HepG2 (cell line): ENCODE measurements around the gene TPH1. TPM values are rescaled to one million over a fixed set of nuclear protein-coding genes. Genes with fewer than 3 reads are reported as not detected.

ENCODE experiments used
- ATAC-seq: fragments of 200-7000 bp; cut with Tn5 transposase; 3 replicates; pipeline ENCODE4 v1.9.1; 2020; ENCODE audit warnings: mild to moderate bottlenecking, moderate library complexity
- BruUV-seq: library from RNA; stranded (reverse); fragments of 400-500 nt; replicated peaks from 2 replicates; lab custom pipeline; 2021; lab: Mats Ljungman, UMichigan
- CTCF ChIA-PET: fragments of 300-600 bp; formaldehyde crosslinking; extraction: SDS; loops from one replicate; lab custom pipeline; 2021; ENCODE audit warnings: low total read pairs, inconsistent platforms, low intra/inter-chr PET ratio; lab: Yijun Ruan, JAX
- POLR2A ChIA-PET: fragments of 350-600 bp; sonication (Branson Sonifier 250); formaldehyde crosslinking; loops from one replicate; lab custom pipeline; 2020; ENCODE audit warnings: antibody characterized with exemption, inconsistent platforms; lab: Yijun Ruan, JAX
- DNase-seq: peaks from one replicate; pipeline ENCODE4 v3.0.0-alpha.2; 2015; ENCODE audit warnings: low spot score
- FAIRE-seq: peaks from 3 replicates; lab custom pipeline; 2011; peaks lifted over from hg19 to GRCh38; lab: Jason Lieb, UNC
- H2AFZ ChIP-seq: one replicate; pipeline ENCODE4 v1.6.1; 2011; ENCODE audit warnings: low read length, inconsistent platforms
- H3K27ac ChIP-seq: fragments of 300-600 bp; 3 replicates; pipeline ENCODE4 v1.8.0; 2011; ENCODE audit warnings: mixed run types, mild to moderate bottlenecking, mixed read lengths, low read length, inconsistent platforms; ENCODE audit not compliant: insufficient read depth; ENCODE audit errors: extremely low read length
- H3K27me3 ChIP-seq, 2 experiments: fragments of 200-600 bp in 1 of 2; 2 replicates in 1 of 2; 3 replicates in 1 of 2; pipeline versions ENCODE4 v1.6.0 to v1.8.0; 2011; ENCODE audit warnings: low read length in 2 of 2, mild to moderate bottlenecking in 2 of 2, moderate library complexity in 2 of 2, inconsistent platforms in 1 of 2; ENCODE audit not compliant: insufficient read depth in 2 of 2, control insufficient read depth in 1 of 2
- H3K36me3 ChIP-seq, 2 experiments: fragments of 200-600 bp in 1 of 2; replicated peaks in 1 of 2; 2 replicates in 1 of 2; 3 replicates in 1 of 2; pipeline versions ENCODE4 v1.5.1 to v1.8.0; 2011; ENCODE audit warnings: low read length in 2 of 2, inconsistent platforms in 1 of 2; ENCODE audit not compliant: insufficient read depth in 2 of 2, control insufficient read depth in 1 of 2
- H3K4me1 ChIP-seq: 2 replicates; pipeline ENCODE4 v1.5.1; 2012; ENCODE audit warnings: low read length, inconsistent platforms; ENCODE audit not compliant: insufficient read depth
- H3K4me2 ChIP-seq: 2 replicates; pipeline ENCODE4 v1.6.0; 2011; ENCODE audit warnings: low read depth, low read length, inconsistent platforms
- H3K4me3 ChIP-seq, 3 experiments: fragments of 200-600 bp in 1 of 3; sonication (generic), shearing (Covaris generic) in 1 of 3; replicated peaks in 1 of 3; 2 replicates each; pipeline ENCODE4 v1.5.1; 2011 to 2016; ENCODE audit warnings: low read length in 3 of 3, inconsistent platforms in 2 of 3, low read depth in 2 of 3, mild to moderate bottlenecking in 2 of 3, control low read depth in 1 of 3, mixed read lengths in 1 of 3; ENCODE audit not compliant: insufficient read depth in 1 of 3
- H3K79me2 ChIP-seq: one replicate; pipeline ENCODE4 v1.6.1; 2011; ENCODE audit warnings: low read length, inconsistent platforms; ENCODE audit not compliant: insufficient read depth
- H3K9ac ChIP-seq: 2 replicates; pipeline ENCODE4 v1.6.0; 2011; ENCODE audit warnings: mild to moderate bottlenecking, low read depth, low read length, inconsistent platforms; ENCODE audit not compliant: insufficient read depth
- H3K9me3 ChIP-seq: 2 replicates; pipeline ENCODE4 v1.5.1; 2012; ENCODE audit warnings: mild to moderate bottlenecking, low read length
- H4K20me1 ChIP-seq: 2 replicates; pipeline ENCODE4 v1.6.0; 2011; ENCODE audit warnings: inconsistent platforms, mild to moderate bottlenecking, low read length, moderate library complexity; ENCODE audit not compliant: insufficient read depth
- E2F5 ChIP-seq: sonication (generic); formaldehyde crosslinking; conservative IDR thresholded peaks from 2 replicates; pipeline ENCODE4 v1.4.0; 2020; ENCODE audit warnings: missing genetic modification reagents
- GZF1 ChIP-seq: sonication (generic); formaldehyde crosslinking; IDR thresholded peaks from 2 replicates; pipeline ENCODE4 v1.5.1; 2020; ENCODE audit warnings: mild to moderate bottlenecking, missing genetic modification reagents
- REL ChIP-seq: sonication (generic); formaldehyde crosslinking; conservative IDR thresholded peaks from 2 replicates; pipeline ENCODE4 v1.8.0; 2022; ENCODE audit warnings: mild to moderate bottlenecking, missing genetic modification reagents, moderate library complexity
- ZBTB3 ChIP-seq: sonication (generic); formaldehyde crosslinking; IDR thresholded peaks from 2 replicates; pipeline ENCODE4 v1.4.0; 2020; ENCODE audit warnings: low read depth, mild to moderate bottlenecking, moderate library complexity, missing genetic modification reagents, borderline replicate concordance
- ZNF326 ChIP-seq: sonication (generic); formaldehyde crosslinking; IDR thresholded peaks from 2 replicates; pipeline ENCODE4 v1.4.0; 2020; ENCODE audit warnings: missing genetic modification reagents, borderline replicate concordance
- ZNF672 ChIP-seq: sonication (generic); formaldehyde crosslinking; IDR thresholded peaks from 2 replicates; pipeline ENCODE4 v1.8.1; 2022; ENCODE audit warnings: missing genetic modification reagents
- WGBS: methylation state at CpG from one replicate; pipeline ENCODE4 v1.1.6; 2017; ENCODE audit warnings: low lambda C conversion rate; 5-methylcytosine and 5-hydroxymethylcytosine counted together
- in situ Hi-C: cut with HindIII; loops from 2 replicates; pipeline ENCODE4 v1.10.0; 2017; ENCODE audit warnings: low pct_unique_long_range_greater_than_20kb; ENCODE audit not compliant: extremely low pct_ligation_motif_present
- intact Hi-C: fragments of 100-400 bp; cut with micrococcal nuclease; formaldehyde crosslinking; loops from one replicate; pipeline ENCODE4 v1.10.0; 2022; ENCODE audit not compliant: unreplicated experiment
- polyA plus RNA-seq, 8 experiments: library from polyadenylated mRNA; depleted of rRNA in 3 of 8; stranded (reverse) in 7 of 8; unstranded in 1 of 8; fragments of >200 nt; fragmentation: Illumina TruSeq in 4 of 8; extraction: Trizol in 4 of 8; gene quantifications; 2 replicates each; pipeline versions ENCODE4 v1.2.1 to v1.2.3, GENCODE V29; 2011 to 2016; ENCODE audit warnings: low read depth in 4 of 8, missing spikeins in 1 of 8, mixed read lengths in 1 of 8; ENCODE audit not compliant: insufficient read depth in 1 of 8
- total RNA-seq, 5 experiments: library from RNA; depleted of rRNA; stranded (reverse); fragments of >200 nt; fragmentation: Illumina TruSeq; extraction: Trizol; gene quantifications; 2 replicates each; pipeline ENCODE4 v1.2.3, GENCODE V29; 2016; ENCODE audit warnings: low read depth in 1 of 5
- TF ChIP-seq, protein P1 (sequence below): sonication (generic); formaldehyde crosslinking; IDR thresholded peaks from 2 replicates; pipeline ENCODE4 v1.5.0; 2020; ENCODE audit warnings: missing genetic modification reagents, mild to moderate bottlenecking, borderline replicate concordance
- TF ChIP-seq, protein P2 (sequence below): sonication (generic); formaldehyde crosslinking; IDR thresholded peaks from 2 replicates; pipeline ENCODE4 v1.4.0; 2020; ENCODE audit warnings: mild to moderate bottlenecking, missing genetic modification reagents

The TPH1 gene
- total and polyA plus RNA-seq, 2 of the 13 experiments (the other 11 are each of a cell fraction or from before 2014, with no cell fraction given), result 0.26 to 0.53 TPM

DNA sequence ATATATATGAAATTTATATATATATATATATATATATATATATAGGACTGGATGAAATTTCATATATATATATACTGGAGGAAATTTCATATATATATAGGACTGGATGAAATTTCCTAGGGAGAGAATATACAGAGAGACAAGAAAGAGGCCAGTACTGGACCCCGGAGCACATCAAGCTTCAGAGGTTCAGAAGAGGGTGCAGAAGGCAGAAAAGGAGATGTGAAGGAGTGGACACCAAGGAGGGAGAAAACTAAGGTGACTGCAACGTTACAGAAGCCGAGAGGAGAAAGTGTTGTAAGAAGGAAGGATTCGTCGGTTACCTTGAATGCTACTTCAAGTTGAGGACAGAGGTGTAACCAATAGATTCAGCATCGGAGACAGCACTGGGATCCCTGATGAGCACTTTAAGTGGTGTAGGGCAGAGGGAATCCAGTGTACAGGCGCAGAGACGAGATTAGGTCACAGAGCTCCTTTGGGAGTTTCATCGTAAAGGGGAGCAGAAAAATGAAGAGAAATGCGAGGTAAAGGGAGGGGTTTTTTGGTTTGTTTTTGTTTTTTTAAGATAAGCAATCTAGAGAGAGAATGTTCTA lies 8.5 kb upstream of the TPH1 start:
- DNase-seq (no peak), FAIRE-seq (no peak), ATAC-seq (no peak)
- 95% methylated on average over 10 of the region's 10 CpGs for WGBS
- Histone ChIP-seq H3K27me3 (no peaks in the 10 kb centered on the region), H4K20me1 (no peaks in the 10 kb centered on the region), H3K36me3 (no peaks in the 10 kb centered on the region), H3K4me2 (no peak overlapping the region), H3K27ac (no peak overlapping the region), H3K79me2 (no peaks in the 10 kb centered on the region), H3K9me3 (no peaks in the 10 kb centered on the region), H3K4me3 (no peak overlapping the region), H3K9ac (no peak overlapping the region), H2AFZ (no peak overlapping the region), H3K4me1 (peaks cover 10% of the 10 kb centered on the region)
- in situ Hi-C loops, result no loop called here
- POLR2A ChIA-PET, result no interaction called here
- CTCF ChIA-PET, result no interaction called here
- intact Hi-C loops, result no loop called here
- TF ChIP-seq ZNF672, result no peak
- TF ChIP-seq REL (CRISPR knock-in tag), result no peak
- TF ChIP-seq, protein P1, sequence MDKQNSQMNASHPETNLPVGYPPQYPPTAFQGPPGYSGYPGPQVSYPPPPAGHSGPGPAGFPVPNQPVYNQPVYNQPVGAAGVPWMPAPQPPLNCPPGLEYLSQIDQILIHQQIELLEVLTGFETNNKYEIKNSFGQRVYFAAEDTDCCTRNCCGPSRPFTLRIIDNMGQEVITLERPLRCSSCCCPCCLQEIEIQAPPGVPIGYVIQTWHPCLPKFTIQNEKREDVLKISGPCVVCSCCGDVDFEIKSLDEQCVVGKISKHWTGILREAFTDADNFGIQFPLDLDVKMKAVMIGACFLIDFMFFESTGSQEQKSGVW (CRISPR knock-in tag), result no peak
- no peak for TF ChIP-seq GZF1 (CRISPR knock-in tag)
- TF ChIP-seq ZBTB3 (CRISPR knock-in tag), result no peak
- no peak for TF ChIP-seq E2F5 (CRISPR knock-in tag)
- TF ChIP-seq, protein P2, sequence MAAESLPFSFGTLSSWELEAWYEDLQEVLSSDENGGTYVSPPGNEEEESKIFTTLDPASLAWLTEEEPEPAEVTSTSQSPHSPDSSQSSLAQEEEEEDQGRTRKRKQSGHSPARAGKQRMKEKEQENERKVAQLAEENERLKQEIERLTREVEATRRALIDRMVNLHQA, result no peak
- no peak for TF ChIP-seq ZNF326 (CRISPR knock-in tag)
- no TSS peak for BruUV-seq
